ENCODE measurements around the gene TNFAIP8. TPM values are rescaled to one million over a fixed set of nuclear protein-coding genes. Genes with fewer than 3 reads are reported as not detected.

The TNFAIP8 gene
- total RNA-seq, 2 experiments from 2014 or later = 106 to 114 TPM

DNA sequence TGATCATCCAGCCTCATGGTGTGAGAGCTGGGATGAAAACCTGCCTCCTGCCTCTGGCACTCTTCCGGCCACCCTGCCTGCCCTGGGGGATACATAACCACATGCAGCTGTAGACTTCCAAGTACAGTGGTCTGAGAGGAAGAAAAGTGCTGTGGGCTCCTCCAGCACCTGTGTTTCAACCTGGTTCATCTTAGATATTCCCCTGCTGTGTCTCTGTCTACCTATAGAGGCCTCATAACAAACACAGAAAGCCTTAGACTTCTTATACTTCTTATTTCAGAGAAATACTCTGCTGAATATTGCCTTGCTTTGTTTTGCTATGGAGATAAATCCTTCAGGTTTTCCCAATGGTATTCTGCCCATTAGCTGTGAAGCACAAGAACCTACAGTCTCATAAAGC is 19.6 kb upstream of the TNFAIP8 start:
- no peaks in the 10 kb centered on the region for H3K9me3 ChIP-seq (ENCODE audit: control insufficient read depth in 1 of 2, insufficient read depth in 1 of 2, low read length in 2 of 2)
- intact Hi-C loops (cut with DNase I, micrococcal nuclease) = no loop called here
- no peaks in the 10 kb centered on the region for H3K27me3 Mint-ChIP-seq
- H3K4me3 Mint-ChIP-seq = peak overlapping the region; percentile 86
- peaks cover 43% of the 10 kb centered on the region for H3K36me3 Mint-ChIP-seq (ENCODE audit: low read depth)
- ChIA-PET POLR2A (interaction anchor here (1.2 to 17.9 kb wide), 14 partner anchors 8 to 265 kb away, joined by 3 to 301 read pairs (median 8); partner anchors contain the start of genes DMXL1 and TNFAIP8), CTCF (interaction anchor here (0.8 to 6.0 kb wide), 12 partner anchors 12 to 75 kb away, joined by 3 to 32 read pairs (median 4); partner anchors contain the start of gene TNFAIP8)
- peaks cover 15% of the 10 kb centered on the region for H3K36me3 ChIP-seq (ENCODE audit: insufficient read depth, low read length)
- peak overlapping the region; percentile 97 for H3K27ac Mint-ChIP-seq
- peak overlapping the region; percentile 77 to 83 for H3K27ac ChIP-seq (ENCODE audit: low read depth in 1 of 2, low read length in 2 of 2)
- DNase-seq = peak in 1 of 14 experiments; percentile 50
- peaks cover 96% of the 10 kb centered on the region for H3K4me1 Mint-ChIP-seq (ENCODE audit: low read depth)
- H3K4me1 ChIP-seq (ENCODE audit: insufficient read depth, low read length) = peaks cover 82% of the 10 kb centered on the region
- no peaks in the 10 kb centered on the region for H3K9me3 Mint-ChIP-seq
- peak; percentile 25 for ATAC-seq (ENCODE audit: poor library complexity)
- TF ChIP-seq, protein P1, sequence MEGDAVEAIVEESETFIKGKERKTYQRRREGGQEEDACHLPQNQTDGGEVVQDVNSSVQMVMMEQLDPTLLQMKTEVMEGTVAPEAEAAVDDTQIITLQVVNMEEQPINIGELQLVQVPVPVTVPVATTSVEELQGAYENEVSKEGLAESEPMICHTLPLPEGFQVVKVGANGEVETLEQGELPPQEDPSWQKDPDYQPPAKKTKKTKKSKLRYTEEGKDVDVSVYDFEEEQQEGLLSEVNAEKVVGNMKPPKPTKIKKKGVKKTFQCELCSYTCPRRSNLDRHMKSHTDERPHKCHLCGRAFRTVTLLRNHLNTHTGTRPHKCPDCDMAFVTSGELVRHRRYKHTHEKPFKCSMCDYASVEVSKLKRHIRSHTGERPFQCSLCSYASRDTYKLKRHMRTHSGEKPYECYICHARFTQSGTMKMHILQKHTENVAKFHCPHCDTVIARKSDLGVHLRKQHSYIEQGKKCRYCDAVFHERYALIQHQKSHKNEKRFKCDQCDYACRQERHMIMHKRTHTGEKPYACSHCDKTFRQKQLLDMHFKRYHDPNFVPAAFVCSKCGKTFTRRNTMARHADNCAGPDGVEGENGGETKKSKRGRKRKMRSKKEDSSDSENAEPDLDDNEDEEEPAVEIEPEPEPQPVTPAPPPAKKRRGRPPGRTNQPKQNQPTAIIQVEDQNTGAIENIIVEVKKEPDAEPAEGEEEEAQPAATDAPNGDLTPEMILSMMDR (IDR thresholded peaks at IDR 0.05) = no peak
- no peaks in the 10 kb centered on the region for H3K27me3 ChIP-seq (ENCODE audit: control insufficient read depth in 1 of 2, insufficient read depth in 2 of 2, low read length in 2 of 2)
- peak overlapping the region; percentile 68 for H3K4me3 ChIP-seq (ENCODE audit: low read length)

DNA sequence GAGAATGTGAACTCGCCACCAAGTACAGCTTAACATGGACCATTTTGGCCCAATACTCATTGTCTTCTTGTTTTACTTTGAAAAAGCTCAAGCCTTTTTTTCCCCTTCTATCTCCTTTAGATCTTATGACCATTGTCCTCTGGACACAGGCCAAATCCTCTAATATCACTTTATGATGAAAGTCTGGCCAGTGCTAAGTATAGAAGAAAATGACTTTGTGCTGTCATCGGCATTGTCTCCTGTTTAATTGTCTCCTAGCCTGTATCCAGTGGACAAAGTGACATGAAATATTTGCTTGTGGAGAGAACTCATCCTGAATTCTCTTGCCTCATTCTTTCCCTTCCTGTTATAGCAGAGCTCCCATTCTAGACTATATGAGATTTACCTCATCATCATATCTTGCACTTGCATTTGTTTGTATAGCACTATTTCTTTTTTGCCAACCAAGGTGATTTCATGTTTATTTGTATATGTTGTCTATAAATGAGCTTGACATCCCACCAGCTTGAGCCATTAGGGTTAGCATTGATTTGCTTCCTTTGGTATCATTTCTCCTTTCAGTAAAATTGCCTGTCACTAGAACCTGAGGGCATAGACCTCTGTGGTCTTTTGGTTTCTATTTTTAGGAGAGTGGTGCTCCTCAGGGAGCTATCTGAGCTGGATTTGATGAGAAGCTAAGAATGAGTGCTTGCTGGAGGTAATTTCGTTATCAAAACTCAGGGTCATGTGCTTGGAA is 18.8 kb upstream of the TNFAIP8 start:
- CTCF ChIA-PET = interaction anchor here (0.8 to 6.0 kb wide), 11 partner anchors 13 to 74 kb away, joined by 3 to 32 read pairs (median 4); partner anchors contain the start of gene TNFAIP8
- Mint-ChIP-seq H3K9me3 (no peaks in the 10 kb centered on the region), H3K27me3 (no peaks in the 10 kb centered on the region), H3K27ac (peak overlapping the region; percentile 97), H3K4me3 (peak overlapping the region; percentile 79), H3K4me1 (ENCODE audit: low read depth) (peaks cover 96% of the 10 kb centered on the region), H3K36me3 (ENCODE audit: low read depth) (peaks cover 47% of the 10 kb centered on the region)
- TF ChIP-seq, protein P1 (IDR thresholded peaks at IDR 0.05) = no peak
- intact Hi-C loops (cut with DNase I, micrococcal nuclease) = no loop called here
- peak overlapping the region; percentile 23 for H3K4me3 ChIP-seq (ENCODE audit: low read length)
- peaks cover 82% of the 10 kb centered on the region for H3K4me1 ChIP-seq (ENCODE audit: insufficient read depth, low read length)
- POLR2A ChIA-PET = interaction anchor here (0.7 to 17.9 kb wide), 26 partner anchors 7 to 348 kb away, joined by 3 to 301 read pairs (median 6); partner anchors contain the start of genes DMXL1 and TNFAIP8
- DNase-seq (no peak), ATAC-seq (ENCODE audit: poor library complexity) (no peak)
- peaks cover 12% of the 10 kb centered on the region for H3K36me3 ChIP-seq (ENCODE audit: insufficient read depth, low read length)
- H3K27ac ChIP-seq (ENCODE audit: low read depth in 1 of 2, low read length in 2 of 2) = peak overlapping the region; percentile 77 to 83
- H3K9me3 ChIP-seq (ENCODE audit: control insufficient read depth in 1 of 2, insufficient read depth in 1 of 2, low read length in 2 of 2) = no peaks in the 10 kb centered on the region
- H3K27me3 ChIP-seq (ENCODE audit: control insufficient read depth in 1 of 2, insufficient read depth in 2 of 2, low read length in 2 of 2) = no peaks in the 10 kb centered on the region

DNA sequence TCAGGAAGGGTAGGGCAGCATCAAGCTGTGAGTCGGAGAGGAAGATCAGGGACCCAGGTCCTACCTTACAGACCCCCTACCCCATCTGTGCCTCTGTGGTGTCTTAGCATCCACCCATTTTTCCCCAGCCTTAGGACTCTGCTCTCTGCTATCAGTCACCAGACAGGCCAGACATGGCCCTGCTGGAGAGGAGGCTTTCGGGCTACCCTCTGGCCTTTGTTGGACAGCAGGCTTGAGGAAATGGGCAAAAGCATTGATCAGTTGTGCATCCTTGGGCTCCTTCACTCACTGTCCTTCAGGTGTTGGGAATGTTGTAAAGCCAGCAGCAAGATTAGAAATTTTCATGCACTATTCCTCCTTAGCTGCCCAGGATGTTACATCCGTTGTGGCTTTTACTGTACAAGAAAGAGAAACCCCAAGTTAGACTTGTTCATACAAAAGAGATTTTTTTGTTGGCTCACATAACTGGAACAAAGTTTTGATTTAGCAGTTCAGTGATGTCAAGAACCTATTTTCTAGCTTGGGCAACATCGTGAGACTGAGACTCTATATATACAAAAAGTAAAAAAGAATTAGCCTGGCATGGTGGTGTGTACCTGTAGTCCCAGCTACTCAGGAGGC is 17.4 kb upstream of the TNFAIP8 start:
- TF ChIP-seq, protein P1 (IDR thresholded peaks at IDR 0.05) = no peak
- peaks cover 88% of the 10 kb centered on the region for H3K4me1 ChIP-seq (ENCODE audit: insufficient read depth, low read length)
- no peaks in the 10 kb centered on the region for H3K9me3 Mint-ChIP-seq
- DNase-seq (peak in 2 of 14 experiments; percentile 42 to 59), ATAC-seq (ENCODE audit: poor library complexity) (peak; percentile 13)
- peak overlapping the region; percentile 11 for H3K4me3 ChIP-seq (ENCODE audit: low read length)
- no peaks in the 10 kb centered on the region for H3K27me3 Mint-ChIP-seq
- H3K4me3 Mint-ChIP-seq = peak overlapping the region; percentile 79
- peaks cover 96% of the 10 kb centered on the region for H3K4me1 Mint-ChIP-seq (ENCODE audit: low read depth)
- no peaks in the 10 kb centered on the region for H3K27me3 ChIP-seq (ENCODE audit: control insufficient read depth in 1 of 2, insufficient read depth in 2 of 2, low read length in 2 of 2)
- POLR2A ChIA-PET = interaction anchor here (0.7 to 17.9 kb wide), 20 partner anchors 8 to 70 kb away, joined by 3 to 301 read pairs (median 5); partner anchors contain the start of gene TNFAIP8
- H3K36me3 ChIP-seq (ENCODE audit: insufficient read depth, low read length) = peaks cover 12% of the 10 kb centered on the region
- intact Hi-C loops (cut with DNase I, micrococcal nuclease) = loop anchor here in 1 of 2 experiments (2.0 kb wide), 2 partner anchors 52 to 268 kb away; partner anchors contain the start of gene DMXL1
- H3K9me3 ChIP-seq (ENCODE audit: control insufficient read depth in 1 of 2, insufficient read depth in 1 of 2, low read length in 2 of 2) = no peaks in the 10 kb centered on the region
- peak overlapping the region; percentile 97 for H3K27ac Mint-ChIP-seq
- peak overlapping the region; percentile 77 to 83 for H3K27ac ChIP-seq (ENCODE audit: low read depth in 1 of 2, low read length in 2 of 2)
- peaks cover 45% of the 10 kb centered on the region for H3K36me3 Mint-ChIP-seq (ENCODE audit: low read depth)
- CTCF ChIA-PET = interaction anchor here (0.7 to 6.0 kb wide), 6 partner anchors 9 to 73 kb away, joined by 3 to 32 read pairs (median 4); no protein-coding TSS in a partner anchor

Data from CD4-positive, alpha-beta T cell (primary cell).